H1 (cell line): ENCODE data around the gene OR13J1. TPM values are rescaled to one million over a fixed set of nuclear protein-coding genes. Genes with fewer than 3 reads are reported as not detected.

ENCODE experiments used
- CTCF ChIA-PET: fragments of 300-600 bp; sonication (Branson Sonifier 250); formaldehyde crosslinking; loops from one replicate; lab custom pipeline; 2021; ENCODE audit not compliant: partially characterized antibody; lab: Charles Lee
- POLR2A ChIA-PET: fragments of 300-600 bp; sonication (Branson Sonifier 250); formaldehyde crosslinking; loops from one replicate; lab custom pipeline; 2021; ENCODE audit warnings: inconsistent platforms; ENCODE audit not compliant: partially characterized antibody; lab: Charles Lee
- DNase-seq, 2 experiments: peaks; one replicate each; pipeline versions ENCODE4 v3.0.0 to v3.0.0-alpha.2; 2010 to 2022; ENCODE audit warnings: low spot score in 2 of 2, low read depth in 1 of 2, mixed read lengths in 1 of 2
- FAIRE-seq: peaks from 2 replicates; lab custom pipeline; 2011; peaks lifted over from hg19 to GRCh38; lab: Jason Lieb, UNC
- H2AFZ ChIP-seq: 2 replicates; pipeline ENCODE4 v1.8.1; 2012; ENCODE audit warnings: low read length, inconsistent platforms
- H2AK5ac ChIP-seq: 2 replicates; pipeline ENCODE4 v1.6.1; 2013; ENCODE audit warnings: low read depth, low read length
- H2BK120ac ChIP-seq: replicated peaks from 2 replicates; pipeline ENCODE3; 2013; ENCODE audit warnings: low read depth, low read length, inconsistent platforms
- H2BK12ac ChIP-seq: 2 replicates; pipeline ENCODE4 v1.6.1; 2013; ENCODE audit warnings: low read depth, low read length
- H2BK15ac ChIP-seq: 2 replicates; pipeline ENCODE4 v1.6.1; 2013; ENCODE audit warnings: low read length
- H2BK20ac ChIP-seq: 2 replicates; pipeline ENCODE4 v1.6.1; 2013; ENCODE audit warnings: low read length
- H2BK5ac ChIP-seq: 2 replicates; pipeline ENCODE4 v1.6.1; 2013; ENCODE audit warnings: low read depth, low read length
- H3K14ac ChIP-seq: 2 replicates; pipeline ENCODE4 v1.6.1; 2013; ENCODE audit warnings: inconsistent platforms; ENCODE audit not compliant: insufficient read length
- H3K18ac ChIP-seq: 2 replicates; pipeline ENCODE4 v1.6.1; 2013; ENCODE audit warnings: low read length; ENCODE audit errors: extremely low read depth
- H3K23ac ChIP-seq: 2 replicates; pipeline ENCODE4 v1.6.1; 2013; ENCODE audit warnings: inconsistent platforms; ENCODE audit not compliant: insufficient read length
- H3K23me2 ChIP-seq: 2 replicates; pipeline ENCODE4 v1.6.1; 2013; ENCODE audit warnings: low read depth, low read length
- H3K27ac ChIP-seq: 2 replicates; pipeline ENCODE4 v1.6.1; 2011; ENCODE audit warnings: low read depth, low read length, inconsistent platforms
- H3K27me3 ChIP-seq, 4 experiments: replicated peaks in 1 of 4; 1 replicate in 1 of 4; 2 replicates in 3 of 4; pipeline versions ENCODE4 v1.6.1 to v1.8.1; 2011 to 2013; ENCODE audit warnings: low read length in 3 of 4, mild to moderate bottlenecking in 3 of 4, inconsistent platforms in 2 of 4, mixed read lengths in 2 of 4, moderate library complexity in 1 of 4; ENCODE audit not compliant: control insufficient read depth in 3 of 4, insufficient read depth in 3 of 4; ENCODE audit errors: extremely low read depth in 1 of 4
- H3K36me3 ChIP-seq, 4 experiments: 2 replicates each; pipeline versions ENCODE4 v1.6.1 to v1.8.1; 2011 to 2013; ENCODE audit warnings: mild to moderate bottlenecking in 4 of 4, low read length in 3 of 4, moderate library complexity in 2 of 4, control low read depth in 1 of 4, inconsistent platforms in 1 of 4; ENCODE audit not compliant: insufficient read depth in 4 of 4, control insufficient read depth in 2 of 4
- H3K4ac ChIP-seq: replicated peaks from 2 replicates; pipeline ENCODE3; 2013; ENCODE audit warnings: low read length, low read depth, mixed read lengths, inconsistent platforms; ENCODE audit not compliant: insufficient read length
- H3K4me1 ChIP-seq, 4 experiments: replicated peaks in 1 of 4; 1 replicate in 1 of 4; 2 replicates in 3 of 4; pipeline versions ENCODE4 v1.6.1 to v1.8.1; 2011 to 2013; ENCODE audit warnings: low read length in 3 of 4, inconsistent platforms in 2 of 4, mixed read lengths in 1 of 4; ENCODE audit not compliant: insufficient read depth in 4 of 4, control insufficient read depth in 3 of 4
- H3K4me2 ChIP-seq, 2 experiments: 2 replicates each; pipeline versions ENCODE4 v1.6.1 to v1.8.1; 2011 to 2013; ENCODE audit warnings: low read depth in 2 of 2, low read length in 2 of 2, control low read depth in 1 of 2, inconsistent platforms in 1 of 2, mild to moderate bottlenecking in 1 of 2; ENCODE audit not compliant: insufficient read depth in 1 of 2
- H3K4me3 ChIP-seq, 4 experiments: fragments of 200-600, 300-600 bp in 1 of 4; sonication (generic), shearing (Covaris generic), sonication (Bioruptor Twin) in 1 of 4; 2 replicates each; pipeline versions ENCODE4 v1.5.1 to v1.8.1; 2011 to 2016; ENCODE audit warnings: low read length in 4 of 4, low read depth in 3 of 4, control low read depth in 2 of 4, inconsistent platforms in 2 of 4, mild to moderate bottlenecking in 2 of 4, mixed read lengths in 1 of 4, moderate library complexity in 1 of 4; ENCODE audit not compliant: insufficient read depth in 2 of 4; ENCODE audit errors: extremely low read depth in 1 of 4
- H3K56ac ChIP-seq: replicated peaks from 2 replicates; pipeline ENCODE3; 2013; ENCODE audit warnings: low read depth, mild to moderate bottlenecking, mixed read lengths, low read length, inconsistent platforms; ENCODE audit not compliant: insufficient read length
- H3K79me1 ChIP-seq: 2 replicates; pipeline ENCODE4 v1.6.1; 2013; ENCODE audit warnings: low read depth, low read length, control low read depth
- H3K79me2 ChIP-seq, 2 experiments: 2 replicates each; pipeline versions ENCODE4 v1.6.1 to v1.8.1; 2012 to 2013; ENCODE audit warnings: low read length in 2 of 2, mild to moderate bottlenecking in 2 of 2, inconsistent platforms in 1 of 2; ENCODE audit not compliant: insufficient read depth in 2 of 2, control insufficient read depth in 1 of 2
- H3K9ac ChIP-seq, 4 experiments: replicated peaks in 1 of 4; 1 replicate in 1 of 4; 2 replicates in 3 of 4; pipeline versions ENCODE4 v1.6.1 to v1.8.1; 2011 to 2013; ENCODE audit warnings: low read depth in 3 of 4, low read length in 3 of 4, control low read depth in 2 of 4, mild to moderate bottlenecking in 2 of 4, moderate library complexity in 2 of 4, inconsistent platforms in 1 of 4; ENCODE audit errors: extremely low read depth in 1 of 4
- H3K9me3 ChIP-seq, 2 experiments: 2 replicates each; pipeline versions ENCODE4 v1.6.1 to v1.8.1; 2012 to 2013; ENCODE audit warnings: mild to moderate bottlenecking in 2 of 2, moderate library complexity in 2 of 2, control low read depth in 1 of 2, inconsistent platforms in 1 of 2, low read depth in 1 of 2, low read length in 1 of 2, mixed read lengths in 1 of 2; ENCODE audit not compliant: insufficient read depth in 2 of 2
- H4K20me1 ChIP-seq, 2 experiments: replicated peaks in 1 of 2; 2 replicates each; pipeline versions ENCODE3 to v1.8.1; 2011 to 2013; ENCODE audit warnings: inconsistent platforms in 2 of 2, low read length in 2 of 2, mild to moderate bottlenecking in 1 of 2; ENCODE audit not compliant: insufficient read depth in 2 of 2, control insufficient read depth in 1 of 2
- H4K5ac ChIP-seq: 2 replicates; pipeline ENCODE4 v1.6.1; 2013; ENCODE audit warnings: low read length, low read depth, mixed read lengths, inconsistent platforms; ENCODE audit not compliant: insufficient read length
- H4K8ac ChIP-seq: 2 replicates; pipeline ENCODE4 v1.8.0; 2013; ENCODE audit warnings: mild to moderate bottlenecking, moderate library complexity, low read length, inconsistent platforms; ENCODE audit not compliant: insufficient read depth; ENCODE audit errors: extremely low read depth
- H4K91ac ChIP-seq: replicated peaks from 2 replicates; pipeline ENCODE3; 2013; ENCODE audit warnings: low read length, mixed read lengths, inconsistent platforms; ENCODE audit not compliant: insufficient read length
- BRCA1 ChIP-seq: IDR thresholded peaks from 2 replicates; pipeline ENCODE4 v1.6.1; 2012; ENCODE audit warnings: low read depth, low read length, improper control_type of control experiment
- EP300 ChIP-seq, 2 experiments: IDR thresholded peaks; 1 replicate in 1 of 2; 2 replicates in 1 of 2; pipeline ENCODE4 v1.6.1; 2011 to 2012; ENCODE audit warnings: low read depth in 2 of 2, low read length in 2 of 2, mild to moderate bottlenecking in 2 of 2, borderline replicate concordance in 1 of 2, inconsistent platforms in 1 of 2, moderate library complexity in 1 of 2
- HDAC6 ChIP-seq: IDR thresholded peaks from one replicate; pipeline ENCODE4 v1.7.1; 2012; ENCODE audit warnings: low read depth, mild to moderate bottlenecking, inconsistent platforms, low read length, moderate library complexity
- MAFK ChIP-seq: IDR thresholded peaks from 2 replicates; pipeline ENCODE4 v1.6.1; 2012; ENCODE audit warnings: low read depth, mild to moderate bottlenecking, improper control_type of control experiment, low read length
- RAD21 ChIP-seq, 2 experiments: IDR thresholded peaks in 1 of 2; conservative IDR thresholded peaks in 1 of 2; 2 replicates each; pipeline ENCODE4 v1.6.1; 2011; ENCODE audit warnings: low read depth in 2 of 2, low read length in 2 of 2, improper control_type of control experiment in 1 of 2, inconsistent platforms in 1 of 2, mild to moderate bottlenecking in 1 of 2, moderate library complexity in 1 of 2
- RBBP5 ChIP-seq: IDR thresholded peaks from 2 replicates; pipeline ENCODE4 v1.7.1; 2012; ENCODE audit warnings: low read depth, mild to moderate bottlenecking, inconsistent platforms, low read length, moderate library complexity, borderline replicate concordance
- RNF2 ChIP-seq: fragments of 200-900, 300-1000 bp; sonication (generic); IDR thresholded peaks from 2 replicates; pipeline ENCODE4 v1.7.1; 2016; ENCODE audit warnings: borderline replicate concordance, low read depth, mild to moderate bottlenecking, antibody characterized with exemption, low read length; ENCODE audit not compliant: poor library complexity, severe bottlenecking; ENCODE audit errors: missing control alignments
- SAP30 ChIP-seq: fragments of 300-600 bp; sonication (generic); IDR thresholded peaks from 2 replicates; pipeline ENCODE4 v1.7.1; 2012; ENCODE audit warnings: low read length, moderate library complexity, mild to moderate bottlenecking, inconsistent platforms; ENCODE audit not compliant: insufficient read depth, insufficient replicate concordance
- SIN3A ChIP-seq, 2 experiments: IDR thresholded peaks in 1 of 2; conservative IDR thresholded peaks in 1 of 2; 2 replicates each; pipeline ENCODE4 v1.6.1; 2011 to 2012; ENCODE audit warnings: low read length in 2 of 2, improper control_type of control experiment in 1 of 2, low read depth in 1 of 2, mild to moderate bottlenecking in 1 of 2
- SUZ12 ChIP-seq: fragments of 200-600 bp; sonication (generic); IDR thresholded peaks from 2 replicates; pipeline ENCODE4 v1.6.1; 2012; ENCODE audit warnings: mild to moderate bottlenecking, inconsistent platforms, low read length, moderate library complexity, mixed read lengths
- YY1 ChIP-seq: IDR thresholded peaks from 2 replicates; pipeline ENCODE4 v1.6.1; 2011; ENCODE audit warnings: low read depth, mild to moderate bottlenecking, low read length
- polyA plus RNA-seq, 7 experiments: library from polyadenylated mRNA; depleted of rRNA in 3 of 7; stranded (reverse) in 5 of 7; unstranded in 2 of 7; fragments of >200 nt in 5 of 7; fragments of 200-250 nt in 2 of 7; gene quantifications; 1 replicate in 5 of 7; 2 replicates in 1 of 7; 4 replicates in 1 of 7; pipeline versions ENCODE4 v1.2.1 to v1.2.3, GENCODE V29; 2011 to 2013; ENCODE audit warnings: missing spikeins in 2 of 7, mixed read lengths in 2 of 7
- total RNA-seq: library from RNA; stranded (reverse); fragmentation: NEBNext Ultra II Directional; extraction: Animal tissue kit (Norgen Biotek cat#: 25700); gene quantifications from 2 replicates; pipeline ENCODE4 v1.2.1, GENCODE V29; 2021
- TF ChIP-seq, protein P1 (sequence below): IDR thresholded peaks from 2 replicates; pipeline ENCODE4 v1.6.1; 2012; ENCODE audit warnings: inconsistent platforms

OR13J1 gene
- total and polyA plus RNA-seq, 2 of the 8 experiments (the other 6 are each of a cell fraction or from before 2014, with no cell fraction given) = not detected

DNA sequence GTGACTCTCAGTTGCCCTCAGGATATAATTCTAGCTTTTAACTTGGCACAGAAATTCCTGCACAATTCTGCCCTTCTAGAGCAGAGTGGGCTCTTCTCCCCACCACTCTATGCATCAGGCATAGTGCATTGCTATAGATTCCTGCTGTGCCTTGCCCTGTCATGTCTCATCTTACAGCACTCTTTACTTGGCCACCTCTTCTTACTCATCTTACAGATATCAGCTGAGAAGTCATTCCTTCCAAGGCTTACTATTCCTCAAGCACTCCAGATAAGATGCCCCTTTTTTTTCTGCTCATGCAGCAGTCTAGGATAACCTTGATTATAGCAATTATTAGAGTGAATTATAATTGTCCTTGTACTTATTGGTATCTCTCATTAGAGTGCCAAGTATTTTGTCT lies 47.3 kb downstream of the OR13J1 start:
- no peak overlapping the region for H3K4ac ChIP-seq
- no peaks in the 10 kb centered on the region for H3K27me3 ChIP-seq
- 0 out of 2 replicates have a peak overlapping the region, but pooled peaks have one; percentile 64 for H2BK5ac ChIP-seq
- no peaks in the 10 kb centered on the region for H3K9me3 ChIP-seq
- H3K9ac ChIP-seq = no peak overlapping the region
- H3K4me1 ChIP-seq = peaks cover 0 to 8% (median 4%) of the 10 kb centered on the region in 4 experiments; a peak in 2 of 7 replicates
- H2AK5ac ChIP-seq = no peak overlapping the region
- no peak overlapping the region for H3K23ac ChIP-seq
- H3K27ac ChIP-seq = no peak overlapping the region
- H4K5ac ChIP-seq = no peak overlapping the region
- H3K79me1 ChIP-seq = no peaks in the 10 kb centered on the region
- H4K91ac ChIP-seq = no peak overlapping the region
- H2BK12ac ChIP-seq = no peak overlapping the region
- H2BK15ac ChIP-seq = no peak overlapping the region
- no peak overlapping the region for H4K8ac ChIP-seq
- H3K56ac ChIP-seq = no peak overlapping the region
- FAIRE-seq (no peak), DNase-seq (no peak)
- no peak overlapping the region for H2BK120ac ChIP-seq
- no peaks in the 10 kb centered on the region; the same call in 1 of the 2 replicates for H3K23me2 ChIP-seq
- no peaks in the 10 kb centered on the region for H3K36me3 ChIP-seq
- ChIA-PET CTCF (interaction anchor here (0.9 to 10.6 kb wide), 7 partner anchors 11 to 75 kb away, joined by 3 to 172 read pairs (median 5); partner anchors contain the start of genes GBA2, HINT2, RGP1 and SPAG8), POLR2A (interaction anchor here (0.8 to 1.5 kb wide), 4 partner anchors 8 to 146 kb away, joined by 3 to 4 read pairs (median 3); partner anchors contain the start of gene HINT2)
- no peak overlapping the region for H2AFZ ChIP-seq
- no peak overlapping the region for H3K18ac ChIP-seq
- H3K14ac ChIP-seq = no peak overlapping the region
- H2BK20ac ChIP-seq = no peak overlapping the region
- H3K79me2 ChIP-seq = no peaks in the 10 kb centered on the region
- no peak overlapping the region for H3K4me2 ChIP-seq
- no peak overlapping the region for H3K4me3 ChIP-seq
- no peaks in the 10 kb centered on the region for H4K20me1 ChIP-seq
- no peak for TF ChIP-seq SAP30
- TF ChIP-seq HDAC6 = no peak
- no peak for TF ChIP-seq MAFK
- TF ChIP-seq RNF2 = no peak
- TF ChIP-seq, protein P1, sequence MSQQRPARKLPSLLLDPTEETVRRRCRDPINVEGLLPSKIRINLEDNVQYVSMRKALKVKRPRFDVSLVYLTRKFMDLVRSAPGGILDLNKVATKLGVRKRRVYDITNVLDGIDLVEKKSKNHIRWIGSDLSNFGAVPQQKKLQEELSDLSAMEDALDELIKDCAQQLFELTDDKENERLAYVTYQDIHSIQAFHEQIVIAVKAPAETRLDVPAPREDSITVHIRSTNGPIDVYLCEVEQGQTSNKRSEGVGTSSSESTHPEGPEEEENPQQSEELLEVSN = no peak
- no peak for TF ChIP-seq SIN3A (conservative IDR thresholded peaks at IDR 0.05 in 1 of 2, IDR thresholded peaks at IDR 0.05 in 1 of 2; ENCODE audit: low read depth in 1 of 2, low read length in 2 of 2)
- no peak for TF ChIP-seq BRCA1
- TF ChIP-seq YY1 = no peak
- no peak for TF ChIP-seq EP300 (IDR thresholded peaks at IDR 0.05; ENCODE audit: borderline replicate concordance in 1 of 2, low read depth in 2 of 2, low read length in 2 of 2)
- TF ChIP-seq RAD21 (IDR thresholded peaks at IDR 0.05 in 1 of 2, conservative IDR thresholded peaks at IDR 0.05 in 1 of 2; ENCODE audit: low read depth in 2 of 2, low read length in 2 of 2) = no peak
- TF ChIP-seq RBBP5 = no peak
- TF ChIP-seq SUZ12 = no peak
